Cardiac muscle cell (in vitro differentiated cells and primary cell): Measurements from ENCODE around the gene LRBA. TPM values are rescaled to one million over a fixed set of nuclear protein-coding genes. Genes with fewer than 3 reads are reported as not detected.
"Not testable (repeated sequence)": the region's sequence is repeated elsewhere in the genome, so short reads cannot be mapped to it uniquely, and the experiment has no call there.

Experiments
- DNase-seq, 2 donors: peaks; one replicate each; pipeline versions ENCODE4 v3.0.0 to v3.0.0-alpha.2; 2010 to 2017; ENCODE audit warnings: low read depth in 1 of 2, low spot score in 1 of 2
- H3K27ac ChIP-seq: fragments of 200-600 bp; sonication (generic); 2 replicates; pipeline ENCODE4 v1.5.1; 2016
- H3K27me3 ChIP-seq: fragments of 200-600 bp; sonication (generic); 2 replicates; pipeline ENCODE4 v1.6.0; 2016; ENCODE audit warnings: control low read depth
- H3K36me3 ChIP-seq: fragments of 200-600 bp; sonication (generic); 2 replicates; pipeline ENCODE4 v1.5.1; 2016; ENCODE audit warnings: control low read depth
- H3K4me1 ChIP-seq: fragments of 200-600 bp; sonication (generic); 2 replicates; pipeline ENCODE4 v1.8.1; 2017; ENCODE audit warnings: low read depth, mild to moderate bottlenecking, mixed run types
- H3K4me3 ChIP-seq: fragments of 200-600 bp; sonication (generic); 2 replicates; pipeline ENCODE4 v1.5.1; 2016; ENCODE audit warnings: mild to moderate bottlenecking
- H3K9me3 ChIP-seq: fragments of 200-600 bp; sonication (generic); 2 replicates; pipeline ENCODE4 v1.5.1; 2017; ENCODE audit warnings: low read depth, mild to moderate bottlenecking, control low read depth
- CTCF ChIP-seq: IDR thresholded peaks from 2 replicates; pipeline ENCODE4 v1.5.1; 2012; ENCODE audit warnings: low read depth, mild to moderate bottlenecking, low read length
- polyA plus RNA-seq: library from polyadenylated mRNA; unstranded; fragments of >200 nt; fragmentation: Nextera tagmentation; extraction: Ambion mirVana; gene quantifications from 2 replicates; pipeline ENCODE4 v1.2.1, GENCODE V29; 2016
- total RNA-seq: library from RNA; depleted of rRNA; stranded (reverse); fragments of >200 nt; gene quantifications from 2 replicates; pipeline ENCODE4 v1.2.3, GENCODE V29; 2016

Gene LRBA, protein sequence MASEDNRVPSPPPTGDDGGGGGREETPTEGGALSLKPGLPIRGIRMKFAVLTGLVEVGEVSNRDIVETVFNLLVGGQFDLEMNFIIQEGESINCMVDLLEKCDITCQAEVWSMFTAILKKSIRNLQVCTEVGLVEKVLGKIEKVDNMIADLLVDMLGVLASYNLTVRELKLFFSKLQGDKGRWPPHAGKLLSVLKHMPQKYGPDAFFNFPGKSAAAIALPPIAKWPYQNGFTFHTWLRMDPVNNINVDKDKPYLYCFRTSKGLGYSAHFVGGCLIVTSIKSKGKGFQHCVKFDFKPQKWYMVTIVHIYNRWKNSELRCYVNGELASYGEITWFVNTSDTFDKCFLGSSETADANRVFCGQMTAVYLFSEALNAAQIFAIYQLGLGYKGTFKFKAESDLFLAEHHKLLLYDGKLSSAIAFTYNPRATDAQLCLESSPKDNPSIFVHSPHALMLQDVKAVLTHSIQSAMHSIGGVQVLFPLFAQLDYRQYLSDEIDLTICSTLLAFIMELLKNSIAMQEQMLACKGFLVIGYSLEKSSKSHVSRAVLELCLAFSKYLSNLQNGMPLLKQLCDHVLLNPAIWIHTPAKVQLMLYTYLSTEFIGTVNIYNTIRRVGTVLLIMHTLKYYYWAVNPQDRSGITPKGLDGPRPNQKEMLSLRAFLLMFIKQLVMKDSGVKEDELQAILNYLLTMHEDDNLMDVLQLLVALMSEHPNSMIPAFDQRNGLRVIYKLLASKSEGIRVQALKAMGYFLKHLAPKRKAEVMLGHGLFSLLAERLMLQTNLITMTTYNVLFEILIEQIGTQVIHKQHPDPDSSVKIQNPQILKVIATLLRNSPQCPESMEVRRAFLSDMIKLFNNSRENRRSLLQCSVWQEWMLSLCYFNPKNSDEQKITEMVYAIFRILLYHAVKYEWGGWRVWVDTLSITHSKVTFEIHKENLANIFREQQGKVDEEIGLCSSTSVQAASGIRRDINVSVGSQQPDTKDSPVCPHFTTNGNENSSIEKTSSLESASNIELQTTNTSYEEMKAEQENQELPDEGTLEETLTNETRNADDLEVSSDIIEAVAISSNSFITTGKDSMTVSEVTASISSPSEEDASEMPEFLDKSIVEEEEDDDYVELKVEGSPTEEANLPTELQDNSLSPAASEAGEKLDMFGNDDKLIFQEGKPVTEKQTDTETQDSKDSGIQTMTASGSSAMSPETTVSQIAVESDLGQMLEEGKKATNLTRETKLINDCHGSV (N-terminal part only)
- total RNA-seq (42.1 and 58.8 TPM in 2 replicates), polyA plus RNA-seq (17.7 and 21.3 TPM in 2 replicates)

DNA sequence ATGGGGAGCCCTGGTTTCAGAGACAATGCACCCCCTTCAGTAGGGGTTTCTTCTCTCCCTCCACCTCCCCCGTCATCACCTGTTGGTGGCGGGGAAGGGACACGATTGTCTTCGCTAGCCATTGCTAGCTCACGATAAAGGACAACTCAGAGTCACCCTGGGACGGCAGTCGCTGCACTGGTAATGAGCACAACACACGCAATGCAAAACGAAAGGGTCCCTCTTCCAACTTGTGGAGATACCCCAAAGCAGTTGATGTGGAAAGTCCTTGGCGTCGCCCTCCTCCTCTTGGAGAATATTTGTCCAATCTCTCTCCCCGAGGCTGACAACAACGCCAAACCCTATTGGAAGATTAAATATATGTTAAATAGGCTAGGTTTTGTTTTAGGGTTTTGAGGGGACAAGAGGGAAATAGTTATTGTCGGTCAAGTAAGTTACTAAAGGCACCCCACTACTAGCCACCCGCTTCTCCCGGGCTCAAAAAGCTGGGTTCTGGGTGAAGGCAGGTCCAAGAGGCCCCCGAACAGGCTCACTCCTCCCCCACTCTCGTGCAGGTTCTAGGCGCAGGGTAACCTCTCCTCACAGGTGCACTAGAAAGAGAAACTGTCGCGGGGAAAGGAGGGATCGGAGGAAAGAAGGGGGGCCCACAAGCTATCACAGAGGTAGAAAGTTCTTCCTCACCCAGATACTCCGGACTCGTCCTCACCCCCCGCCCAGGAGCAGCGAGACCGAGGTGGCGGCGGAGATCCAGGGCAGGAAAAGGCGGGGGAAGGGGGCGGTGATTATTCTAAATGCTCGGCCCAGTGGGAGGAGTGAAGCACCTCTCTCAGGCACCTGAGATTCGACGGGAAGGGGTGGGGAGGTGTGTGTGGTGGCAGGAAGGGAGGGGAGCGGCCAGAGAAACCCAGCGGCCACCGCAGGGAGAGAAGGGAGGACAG, at the start of gene LRBA:
LRBA (minus strand) TSS at position 764 of the 938 bp plus-strand sequence; CDS start at position 122, 642 bp downstream.
- peak within 1 kb of the TSS; percentile 99 for H3K4me3 ChIP-seq
- no peaks in the 10 kb centered on the region for H3K9me3 ChIP-seq
- no peak for TF ChIP-seq CTCF
- H3K27ac ChIP-seq: peak within 1 kb of the TSS; percentile 92
- H3K4me1 ChIP-seq: peaks cover 15% of the 10 kb centered on the region
- no peaks in the 10 kb centered on the region for H3K27me3 ChIP-seq
- DNase-seq: peak; percentile 45 to 87
- H3K36me3 ChIP-seq: no peaks in the 10 kb centered on the region

- not testable (repeated sequence) for H3K27ac ChIP-seq, H3K36me3 ChIP-seq, H3K4me3 ChIP-seq, H3K4me1 ChIP-seq, DNase-seq, H3K9me3 ChIP-seq, H3K27me3 ChIP-seq
These were observed 48.1 kb upstream of the LRBA start for GRCh38 chr4:151063143-151063542.

- no peak for DNase-seq
- Histone ChIP-seq H3K9me3 (no peaks in the 10 kb centered on the region), H3K27me3 (no peaks in the 10 kb centered on the region), H3K27ac (no peak overlapping the region), H3K36me3 (no peaks in the 10 kb centered on the region), H3K4me1 (no peaks in the 10 kb centered on the region), H3K4me3 (no peak overlapping the region)
- TF ChIP-seq CTCF: no peak
These were observed 40.5 kb upstream of the LRBA start for GRCh38 chr4:151055539-151055938.

GRCh38 chr4:151052785-151053184, 37.7 kb upstream of the LRBA start:
- Histone ChIP-seq H3K27ac (no peak overlapping the region), H3K4me3 (no peak overlapping the region), H3K4me1 (no peaks in the 10 kb centered on the region), H3K27me3 (no peaks in the 10 kb centered on the region), H3K9me3 (no peaks in the 10 kb centered on the region), H3K36me3 (no peaks in the 10 kb centered on the region)
- no peak for TF ChIP-seq CTCF
- DNase-seq: no peak

DNA sequence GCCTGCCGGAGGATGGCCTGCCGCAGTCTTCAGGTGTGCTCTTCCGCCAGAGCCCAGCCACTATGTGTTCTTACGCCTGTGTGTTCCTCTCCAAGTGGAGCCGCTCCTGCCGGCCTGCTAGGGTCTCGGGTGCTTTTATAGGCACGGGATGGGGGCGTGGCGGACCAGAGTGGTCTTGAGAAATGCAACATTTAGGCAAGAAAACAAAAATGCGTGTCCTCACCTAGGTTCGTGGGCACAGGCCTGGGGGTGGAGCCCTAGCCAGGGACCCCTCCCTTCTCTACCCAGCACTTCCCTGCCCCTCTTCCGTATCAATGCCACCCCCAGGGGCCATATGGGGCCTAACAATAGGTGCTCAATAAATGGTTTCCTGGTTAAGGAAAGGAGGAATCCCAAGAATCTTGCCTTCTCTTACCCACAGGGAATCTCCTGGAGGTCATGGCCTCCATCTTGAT, 34.4 kb upstream of the LRBA start:
- no peak for DNase-seq

More for the DNA sequence above, 34.4 kb upstream of the LRBA start:
- Histone ChIP-seq H3K4me3 (no peak overlapping the region), H3K36me3 (no peaks in the 10 kb centered on the region), H3K9me3 (no peaks in the 10 kb centered on the region), H3K4me1 (no peaks in the 10 kb centered on the region), H3K27me3 (no peaks in the 10 kb centered on the region), H3K27ac (no peak overlapping the region)
- no peak for TF ChIP-seq CTCF
